Stomach (tissue), 9 donors: ENCODE results near the gene IQGAP2. TPM values are rescaled to one million over a fixed set of nuclear protein-coding genes. Genes with fewer than 3 reads are reported as not detected.
A peak's percentile ranks its signal among the peaks of the same experiment; 100 is the strongest.

Experiments
- DNase-seq, 2 donors: peaks; one replicate each; pipeline versions ENCODE4 v3.0.0 to v3.0.0-alpha.2; 2013 to 2019
- H3K27ac ChIP-seq, 5 donors: fragments of 200-600 bp in 4 of 5; sonication (generic) in 4 of 5; one replicate each; pipeline ENCODE4 v1.5.1; 2013 to 2019; ENCODE audit warnings: mild to moderate bottlenecking in 1 of 5, moderate library complexity in 1 of 5
- H3K27me3 ChIP-seq, 3 donors: fragments of 200-600 bp; sonication (generic); one replicate each; pipeline ENCODE4 v1.5.1; 2017 to 2019; ENCODE audit warnings: mixed run types in 1 of 3
- H3K36me3 ChIP-seq, 4 donors: fragments of 200-600 bp; sonication (generic); 1 replicate in 3 of 4; 2 replicates in 1 of 4; pipeline ENCODE4 v1.5.1; 2016 to 2019
- H3K4me1 ChIP-seq, 4 donors: fragments of 200-600 bp; sonication (generic); one replicate each; pipeline ENCODE4 v1.5.1; 2016 to 2019
- H3K4me3 ChIP-seq, 4 donors: fragments of 200-600 bp; sonication (generic) in 3 of 4; one replicate each; pipeline ENCODE4 v1.5.1; 2016 to 2019; ENCODE audit warnings: mild to moderate bottlenecking in 1 of 4
- H3K9me3 ChIP-seq, 4 donors: fragments of 200-600 bp; sonication (generic); one replicate each; pipeline ENCODE4 v1.5.1; 2016 to 2019
- EP300 ChIP-seq: sonication (generic); formaldehyde crosslinking; IDR thresholded peaks from one replicate; pipeline ENCODE4 v1.6.1; 2017; ENCODE audit warnings: antibody characterized with exemption
- POLR2A ChIP-seq, 4 donors: fragments of 450-650 bp; IDR thresholded peaks; one replicate each; pipeline ENCODE4 v1.6.1; 2016; ENCODE audit warnings: antibody characterized with exemption in 4 of 4, control low read depth in 2 of 4, mild to moderate bottlenecking in 1 of 4, moderate library complexity in 1 of 4
- POLR2AphosphoS5 ChIP-seq, 3 donors: sonication (generic); formaldehyde crosslinking; IDR thresholded peaks; one replicate each; pipeline ENCODE4 v1.6.1; 2016; ENCODE audit warnings: antibody characterized with exemption in 3 of 3
- WGBS, 5 donors: extraction: QIAGEN DNeasy Blood & Tissue Kit in 3 of 5; methylation state at CpG; one replicate each; pipeline versions ENCODE4 v1.1.5 to v1.1.7; 2013 to 2018; 5-methylcytosine and 5-hydroxymethylcytosine counted together
- intact Hi-C: fragments of 100-400 bp; cut with DNase I; formaldehyde crosslinking; loops from one replicate; pipeline ENCODE4 v1.15.1; 2023; ENCODE audit warnings: low total_unique reads
- polyA plus RNA-seq, 3 donors: library from polyadenylated mRNA; stranded (reverse); fragments of 200-250 nt; gene quantifications; one replicate each; pipeline ENCODE4 v1.2.3, GENCODE V29; 2013
- total RNA-seq, 5 donors: library from RNA; depleted of rRNA; stranded (reverse); fragments of >200 nt; gene quantifications; one replicate each; pipeline versions ENCODE4 v1.1.0 to v1.2.3, GENCODE V29; 2014 to 2016
- TF ChIP-seq, protein P1 (sequence below), 7 experiments: fragments of 450-650 bp in 4 of 7; fragments of 200-600 bp in 3 of 7; sonication (generic) in 3 of 7; IDR thresholded peaks; one replicate each; pipeline ENCODE4 v1.5.1; 2016 to 2019; ENCODE audit warnings: antibody characterized with exemption in 7 of 7, control low read depth in 2 of 7, mild to moderate bottlenecking in 1 of 7
- donor health status: healthy with polysubstance abuse.
- donor health status: Bipolar disorder and iron deficiency.
- donor health status: healthy.

IQGAP2 gene
- total and polyA plus RNA-seq, 8 donors: 11.5 to 122 (median 42.1) TPM

DNA sequence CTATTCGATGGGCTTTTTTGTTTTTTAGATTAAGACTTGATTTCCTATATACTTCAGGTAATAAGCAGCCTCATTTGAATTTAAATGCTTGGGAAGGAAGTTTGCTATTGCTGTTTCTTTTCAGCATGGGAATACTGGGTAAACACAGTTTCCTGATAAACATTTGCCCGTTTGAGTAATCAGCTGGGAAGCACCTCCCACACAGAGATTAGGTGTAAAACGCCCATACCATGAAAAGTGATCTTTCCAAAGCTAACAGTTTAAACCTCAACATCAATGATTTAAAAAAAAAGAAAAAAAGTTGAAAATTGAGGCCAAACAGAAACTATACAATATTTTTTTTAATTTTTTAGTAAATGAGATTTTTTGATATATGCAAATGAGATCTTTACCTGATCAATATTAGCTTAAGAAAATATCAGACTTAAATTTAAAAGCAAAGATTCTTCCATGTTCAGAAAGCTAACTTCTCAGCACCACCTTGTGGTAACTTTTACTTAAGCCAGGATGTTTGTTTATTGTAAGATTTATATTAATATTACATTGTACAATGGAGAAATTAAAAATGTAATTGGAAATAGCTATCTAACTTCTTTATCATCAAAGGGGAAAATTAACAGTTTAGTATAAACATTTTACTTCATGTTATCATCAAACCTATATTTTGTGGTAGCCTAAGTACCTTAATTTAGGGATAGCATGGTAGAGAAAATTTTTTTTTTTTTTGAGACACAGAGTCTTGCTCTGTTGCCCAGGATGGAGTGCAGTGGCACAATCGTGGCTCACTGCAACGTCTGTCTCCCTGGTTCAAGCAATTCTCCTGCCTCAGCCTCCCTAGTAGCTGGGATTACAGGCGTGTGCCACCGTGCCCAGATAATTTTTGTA, 180.3 kb downstream of the IQGAP2 start:
- peaks cover 10 to 43% (median 25%) of the 10 kb centered on the region in 4 donors for H3K4me1 ChIP-seq
- no peaks in the 10 kb centered on the region for H3K36me3 ChIP-seq
- TF ChIP-seq POLR2AphosphoS5 (IDR thresholded peaks at IDR 0.05) (peak in 1 of 3 donors; percentile 63), EP300 (no peak)
- TF ChIP-seq, protein P1, sequence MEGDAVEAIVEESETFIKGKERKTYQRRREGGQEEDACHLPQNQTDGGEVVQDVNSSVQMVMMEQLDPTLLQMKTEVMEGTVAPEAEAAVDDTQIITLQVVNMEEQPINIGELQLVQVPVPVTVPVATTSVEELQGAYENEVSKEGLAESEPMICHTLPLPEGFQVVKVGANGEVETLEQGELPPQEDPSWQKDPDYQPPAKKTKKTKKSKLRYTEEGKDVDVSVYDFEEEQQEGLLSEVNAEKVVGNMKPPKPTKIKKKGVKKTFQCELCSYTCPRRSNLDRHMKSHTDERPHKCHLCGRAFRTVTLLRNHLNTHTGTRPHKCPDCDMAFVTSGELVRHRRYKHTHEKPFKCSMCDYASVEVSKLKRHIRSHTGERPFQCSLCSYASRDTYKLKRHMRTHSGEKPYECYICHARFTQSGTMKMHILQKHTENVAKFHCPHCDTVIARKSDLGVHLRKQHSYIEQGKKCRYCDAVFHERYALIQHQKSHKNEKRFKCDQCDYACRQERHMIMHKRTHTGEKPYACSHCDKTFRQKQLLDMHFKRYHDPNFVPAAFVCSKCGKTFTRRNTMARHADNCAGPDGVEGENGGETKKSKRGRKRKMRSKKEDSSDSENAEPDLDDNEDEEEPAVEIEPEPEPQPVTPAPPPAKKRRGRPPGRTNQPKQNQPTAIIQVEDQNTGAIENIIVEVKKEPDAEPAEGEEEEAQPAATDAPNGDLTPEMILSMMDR (IDR thresholded peaks at IDR 0.05): peak in 2 of 7 experiments; percentile 3 to 20
- 32 to 42% (median 38%) methylated on average over 7 of the region's 7 CpGs for WGBS, 5 donors
- intact Hi-C loops: no loop called here
- DNase-seq: peak in 1 of 2 donors; percentile 62
- no peaks in the 10 kb centered on the region for H3K27me3 ChIP-seq
- H3K27ac ChIP-seq: peak overlapping the region; percentile 56 to 89 (median 71)
- H3K9me3 ChIP-seq: no peaks in the 10 kb centered on the region
- H3K4me3 ChIP-seq: no peak overlapping the region

DNA sequence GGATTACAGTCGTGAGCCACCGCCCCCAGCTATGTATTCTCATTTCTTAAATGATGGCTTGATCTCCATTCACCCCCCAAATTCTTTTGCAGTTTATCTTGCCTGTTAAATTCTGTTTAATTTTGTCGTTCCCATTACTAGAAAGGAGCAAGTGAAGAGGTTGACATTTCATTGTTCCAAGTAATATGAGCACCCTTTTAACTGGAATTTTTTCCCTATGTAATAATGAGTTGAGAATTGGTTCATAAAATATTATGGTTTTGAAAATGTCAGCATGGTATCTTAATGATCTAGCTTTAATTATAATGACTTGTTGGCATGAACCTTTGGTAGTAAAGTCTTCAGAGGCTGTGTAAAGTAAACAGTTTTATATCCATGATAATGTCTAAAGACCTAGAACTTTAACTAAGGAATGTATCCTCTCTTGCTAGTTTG, 182.7 kb downstream of the IQGAP2 start:
- Histone ChIP-seq H3K9me3 (no peaks in the 10 kb centered on the region), H3K4me3 (no peak overlapping the region), H3K4me1 (peaks cover 6 to 40% (median 21%) of the 10 kb centered on the region in 4 donors), H3K27ac (no peak overlapping the region), H3K36me3 (peaks cover 0 to 9% (median 4%) of the 10 kb centered on the region in 4 donors), H3K27me3 (no peaks in the 10 kb centered on the region)
- no peak for DNase-seq
- intact Hi-C loops: no loop called here
- 82 to 93% (median 88%) methylated on average over 3 of the region's 3 CpGs for WGBS, 5 donors
- TF ChIP-seq POLR2AphosphoS5 (IDR thresholded peaks at IDR 0.05) (no peak), EP300 (no peak), POLR2A (IDR thresholded peaks at IDR 0.05) (no peak)
- TF ChIP-seq, protein P1 (IDR thresholded peaks at IDR 0.05): no peak

DNA sequence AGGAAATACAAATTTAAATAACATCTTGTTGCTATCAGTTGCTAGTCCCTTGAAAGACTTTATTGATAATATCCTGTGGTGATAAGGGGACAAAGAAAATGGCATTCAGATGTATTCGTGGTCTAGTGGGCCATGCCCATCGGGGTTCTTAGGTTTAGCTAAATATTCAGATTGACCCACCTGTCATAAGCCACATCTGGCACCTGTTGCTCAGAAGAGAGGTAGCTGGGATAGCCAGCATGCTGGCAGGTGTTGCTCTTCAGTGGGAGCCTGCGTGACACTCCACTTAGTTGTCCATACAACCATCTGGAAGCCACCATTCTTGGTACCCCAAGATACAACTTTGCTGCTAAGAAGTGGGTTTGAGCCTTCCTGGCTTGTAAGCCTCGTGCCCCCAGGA, 183.4 kb downstream of the IQGAP2 start:
- intact Hi-C loops: no loop called here

DNA sequence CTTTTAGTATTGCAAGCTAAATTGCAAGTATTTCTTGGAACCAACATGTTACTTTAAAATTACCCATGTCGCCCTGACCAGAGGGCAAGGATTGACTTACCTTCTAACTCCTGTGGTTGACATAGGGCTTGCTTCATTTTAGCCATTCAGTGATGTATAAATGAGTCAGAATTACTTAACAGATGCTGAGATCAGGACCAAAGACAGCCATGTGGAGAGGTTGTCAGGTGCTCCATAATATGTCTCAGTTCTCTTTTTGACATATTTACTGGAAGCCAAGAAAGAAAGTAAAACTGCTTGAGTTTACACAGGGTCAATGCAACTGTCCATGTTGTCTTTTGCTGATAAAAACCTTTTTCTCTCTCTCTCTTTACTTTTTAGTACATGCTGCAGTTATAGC, 186.9 kb downstream of the IQGAP2 start:
- Histone ChIP-seq H3K27me3 (no peaks in the 10 kb centered on the region), H3K36me3 (peaks cover 0 to 40% (median 17%) of the 10 kb centered on the region in 4 donors), H3K4me1 (no peaks in the 10 kb centered on the region), H3K4me3 (no peak overlapping the region), H3K27ac (no peak overlapping the region), H3K9me3 (no peaks in the 10 kb centered on the region)
- TF ChIP-seq POLR2AphosphoS5 (IDR thresholded peaks at IDR 0.05) (no peak), EP300 (no peak), POLR2A (IDR thresholded peaks at IDR 0.05) (no peak)
- TF ChIP-seq, protein P1 (IDR thresholded peaks at IDR 0.05): no peak
- intact Hi-C loops: no loop called here
- no peak for DNase-seq
- 93 to 100% (median 97%) methylated on average over 1 of the region's 1 CpG for WGBS, 5 donors

More for the DNA sequence above, 183.4 kb downstream of the IQGAP2 start:
- TF ChIP-seq POLR2AphosphoS5 (IDR thresholded peaks at IDR 0.05) (no peak), EP300 (no peak), POLR2A (IDR thresholded peaks at IDR 0.05) (no peak)
- TF ChIP-seq, protein P1 (IDR thresholded peaks at IDR 0.05): no peak
- Histone ChIP-seq H3K9me3 (no peaks in the 10 kb centered on the region), H3K27me3 (no peaks in the 10 kb centered on the region), H3K36me3 (peaks cover 0 to 17% (median 7%) of the 10 kb centered on the region in 4 donors), H3K4me1 (peaks cover 0 to 32% (median 15%) of the 10 kb centered on the region in 4 donors), H3K27ac (no peak overlapping the region), H3K4me3 (no peak overlapping the region)
- no peak for DNase-seq
- WGBS, 5 donors: 64 to 77% (median 67%) methylated on average over 3 to 4 of the region's 4 CpGs
